ENCODE measurements around the gene PPP1R15A.

- TF ChIP-seq POLR2A (IDR thresholded peaks at IDR 0.05), result no peak
- TF ChIP-seq CTCF (IDR thresholded peaks at IDR 0.05 in 8 of 11, conservative IDR thresholded peaks at IDR 0.05 in 3 of 11), result no peak
- peak in 2 of 3 donors; percentile 31 to 59 for TF ChIP-seq POLR2AphosphoS5 (IDR thresholded peaks at IDR 0.05)
Observed at GRCh38 chr19:48921721-48922500, 49.7 kb downstream of the PPP1R15A start.
